ENCODE data around the gene TMEM87A. TPM values are rescaled to one million over a fixed set of nuclear protein-coding genes. Genes with fewer than 3 reads are reported as not detected.

The TMEM87A gene
- total RNA-seq, 1 donor = 79.9 TPM

- no peak for DNase-seq (ENCODE audit: low read depth)
- H3K4me3 ChIP-seq (ENCODE audit: low read depth, low read length) = no peak overlapping the region
- TF ChIP-seq CTCF (IDR thresholded peaks at IDR 0.05; ENCODE audit: insufficient read depth, low read depth, low read length) = no peak
Observed at GRCh38 chr15:42218953-42219592, 54.2 kb downstream of the TMEM87A start.

- DNase-seq (ENCODE audit: low read depth) = no peak
- H3K4me3 ChIP-seq (ENCODE audit: low read depth, low read length) = no peak overlapping the region
- no peak for TF ChIP-seq CTCF (IDR thresholded peaks at IDR 0.05; ENCODE audit: insufficient read depth, low read depth, low read length)
Observed at GRCh38 chr15:42217568-42217967, 55.7 kb downstream of the TMEM87A start.

GRCh38 chr15:42215913-42216829, 57.1 kb downstream of the TMEM87A start:
- DNase-seq (ENCODE audit: low read depth) = peak; percentile 10
- no peak overlapping the region for H3K4me3 ChIP-seq (ENCODE audit: low read depth, low read length)
- peak; percentile 19 for TF ChIP-seq CTCF (IDR thresholded peaks at IDR 0.05; ENCODE audit: insufficient read depth, low read depth, low read length)

- no peak overlapping the region for H3K4me3 ChIP-seq (ENCODE audit: low read depth, low read length)
- DNase-seq (ENCODE audit: low read depth) = no peak
- TF ChIP-seq CTCF (IDR thresholded peaks at IDR 0.05; ENCODE audit: insufficient read depth, low read depth, low read length) = no peak
Observed at GRCh38 chr15:42214600-42214999, 58.6 kb downstream of the TMEM87A start.

- no peak overlapping the region for H3K4me3 ChIP-seq (ENCODE audit: low read depth, low read length)
- DNase-seq (ENCODE audit: low read depth) = no peak
- TF ChIP-seq CTCF (IDR thresholded peaks at IDR 0.05; ENCODE audit: insufficient read depth, low read depth, low read length) = no peak
Observed at GRCh38 chr15:42213511-42213910, 59.7 kb downstream of the TMEM87A start.

GRCh38 chr15:42210696-42211095, 62.5 kb downstream of the TMEM87A start:
- no peak for DNase-seq (ENCODE audit: low read depth)
- no peak overlapping the region for H3K4me3 ChIP-seq (ENCODE audit: low read depth, low read length)
- no peak for TF ChIP-seq CTCF (IDR thresholded peaks at IDR 0.05; ENCODE audit: insufficient read depth, low read depth, low read length)
